Neural progenitor cell (in vitro differentiated cells): ENCODE data around the gene TWNK.

Experiments
- EZH2phosphoT487 ChIP-seq: fragments of 200-600 bp; sonication (generic); IDR thresholded peaks from 2 replicates; pipeline ENCODE4 v1.6.1; 2017; ENCODE audit warnings: antibody characterized with exemption
- TF ChIP-seq, protein P1 (sequence below): fragments of 200-600 bp; sonication (generic); IDR thresholded peaks from 2 replicates; pipeline ENCODE4 v1.5.1; 2017; ENCODE audit warnings: antibody characterized with exemption, mild to moderate bottlenecking

GRCh38 chr10:101021239-101021638, 33.9 kb downstream of the TWNK start:
- TF ChIP-seq, protein P1, sequence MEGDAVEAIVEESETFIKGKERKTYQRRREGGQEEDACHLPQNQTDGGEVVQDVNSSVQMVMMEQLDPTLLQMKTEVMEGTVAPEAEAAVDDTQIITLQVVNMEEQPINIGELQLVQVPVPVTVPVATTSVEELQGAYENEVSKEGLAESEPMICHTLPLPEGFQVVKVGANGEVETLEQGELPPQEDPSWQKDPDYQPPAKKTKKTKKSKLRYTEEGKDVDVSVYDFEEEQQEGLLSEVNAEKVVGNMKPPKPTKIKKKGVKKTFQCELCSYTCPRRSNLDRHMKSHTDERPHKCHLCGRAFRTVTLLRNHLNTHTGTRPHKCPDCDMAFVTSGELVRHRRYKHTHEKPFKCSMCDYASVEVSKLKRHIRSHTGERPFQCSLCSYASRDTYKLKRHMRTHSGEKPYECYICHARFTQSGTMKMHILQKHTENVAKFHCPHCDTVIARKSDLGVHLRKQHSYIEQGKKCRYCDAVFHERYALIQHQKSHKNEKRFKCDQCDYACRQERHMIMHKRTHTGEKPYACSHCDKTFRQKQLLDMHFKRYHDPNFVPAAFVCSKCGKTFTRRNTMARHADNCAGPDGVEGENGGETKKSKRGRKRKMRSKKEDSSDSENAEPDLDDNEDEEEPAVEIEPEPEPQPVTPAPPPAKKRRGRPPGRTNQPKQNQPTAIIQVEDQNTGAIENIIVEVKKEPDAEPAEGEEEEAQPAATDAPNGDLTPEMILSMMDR, result no peak
- no peak for TF ChIP-seq EZH2phosphoT487
